Smooth muscle cell (in vitro differentiated cells): ENCODE measurements around the gene P2RX2. TPM values are rescaled to one million over a fixed set of nuclear protein-coding genes. Genes with fewer than 3 reads are reported as not detected.

Source experiments
- DNase-seq: peaks from one replicate; lab custom pipeline; 2025; ENCODE audit not compliant: unreplicated experiment; lab: John Stamatoyannopoulos, UW
- H2AFZ ChIP-seq: fragments of 200-600 bp; sonication (generic); 2 replicates; pipeline ENCODE4 v1.6.0; 2016; ENCODE audit warnings: antibody characterized with exemption, low read depth, mild to moderate bottlenecking
- H3F3A ChIP-seq: fragments of 200-600 bp; sonication (generic); 2 replicates; pipeline ENCODE4 v1.6.0; 2017; ENCODE audit warnings: antibody characterized with exemption, low read depth
- H3K27ac ChIP-seq: fragments of 200-600 bp; sonication (generic); 2 replicates; pipeline ENCODE4 v1.5.1; 2016; ENCODE audit warnings: low read depth, mild to moderate bottlenecking
- H3K27me3 ChIP-seq: fragments of 200-600 bp; sonication (generic); 2 replicates; pipeline ENCODE4 v1.6.1; 2016; ENCODE audit warnings: low read depth, mild to moderate bottlenecking
- H3K36me3 ChIP-seq: fragments of 200-600 bp; sonication (generic); 2 replicates; pipeline ENCODE4 v1.5.1; 2016; ENCODE audit warnings: low read depth
- H3K4me1 ChIP-seq: fragments of 200-600 bp; sonication (generic); 2 replicates; pipeline ENCODE4 v1.5.1; 2016; ENCODE audit warnings: low read depth
- H3K4me2 ChIP-seq: fragments of 200-600 bp; sonication (generic); 2 replicates; pipeline ENCODE4 v1.6.0; 2016; ENCODE audit warnings: mild to moderate bottlenecking
- H3K4me3 ChIP-seq: fragments of 200-600 bp; sonication (generic); 2 replicates; pipeline ENCODE4 v1.5.1; 2016; ENCODE audit warnings: mild to moderate bottlenecking
- H3K79me2 ChIP-seq: fragments of 200-600 bp; sonication (generic); 2 replicates; pipeline ENCODE4 v1.6.0; 2016; ENCODE audit warnings: low read depth, mild to moderate bottlenecking
- H3K9ac ChIP-seq: fragments of 200-600 bp; sonication (generic); 2 replicates; pipeline ENCODE4 v1.6.0; 2016; ENCODE audit warnings: low read depth
- H3K9me3 ChIP-seq: fragments of 200-600 bp; sonication (generic); replicated peaks from 2 replicates; pipeline ENCODE4 v1.5.1; 2016; ENCODE audit warnings: low read depth
- H4K20me1 ChIP-seq: fragments of 200-600 bp; sonication (generic); 2 replicates; pipeline ENCODE4 v1.6.0; 2016; ENCODE audit warnings: low read depth
- WGBS: methylation state at CpG from one replicate; pipeline ENCODE4 v1.1.7; 2016; ENCODE audit warnings: low lambda C conversion rate; 5-methylcytosine and 5-hydroxymethylcytosine counted together
- polyA plus RNA-seq: library from polyadenylated mRNA; unstranded; fragments of >200 nt; fragmentation: Nextera tagmentation; extraction: Ambion mirVana; gene quantifications from 2 replicates; pipeline ENCODE4 v1.2.1, GENCODE V29; 2016
- total RNA-seq: library from RNA; depleted of rRNA; stranded (reverse); fragments of >200 nt; gene quantifications from 2 replicates; pipeline ENCODE4 v1.2.3, GENCODE V29; 2014
- TF ChIP-seq, protein P1 (sequence below): fragments of 200-600 bp; sonication (generic); IDR thresholded peaks from 2 replicates; pipeline ENCODE4 v1.5.1; 2017; ENCODE audit warnings: borderline replicate concordance, mild to moderate bottlenecking, antibody characterized with exemption; ENCODE audit not compliant: insufficient read depth, poor library complexity, severe bottlenecking

P2RX2 gene
- total and polyA plus RNA-seq, 2 experiments from 2014 or later: not detected

DNA sequence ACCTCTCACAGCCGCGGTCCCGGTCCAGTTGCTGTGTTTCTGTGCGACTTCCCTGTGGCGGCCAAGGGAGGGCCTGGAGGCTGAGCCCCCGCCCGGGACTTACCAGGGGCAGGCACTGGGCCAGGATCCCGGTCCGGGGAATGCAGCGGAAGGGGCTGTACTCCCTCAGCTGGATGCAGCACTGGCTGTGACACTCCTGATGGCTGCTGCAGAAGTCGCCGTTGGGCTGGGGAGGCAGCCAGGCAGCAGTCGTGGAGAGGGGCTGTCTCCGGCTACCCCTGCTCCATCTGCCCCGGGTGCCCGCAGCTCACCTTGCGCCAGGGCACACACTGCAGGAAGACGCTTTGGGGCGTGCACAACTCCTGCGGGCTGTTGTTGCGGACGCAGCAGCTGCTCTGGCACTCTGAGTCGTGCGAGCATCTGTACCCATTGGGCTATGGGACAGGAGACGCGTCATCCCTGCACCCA lies 14.4 kb upstream of the P2RX2 start:
- peaks cover 6% of the 10 kb centered on the region for H3F3A ChIP-seq
- no peak overlapping the region for H2AFZ ChIP-seq
- no peak overlapping the region for H3K9ac ChIP-seq
- no peaks in the 10 kb centered on the region for H3K4me1 ChIP-seq
- H3K4me2 ChIP-seq: no peak overlapping the region
- H4K20me1 ChIP-seq: no peaks in the 10 kb centered on the region
- no peaks in the 10 kb centered on the region for H3K79me2 ChIP-seq
- no peaks in the 10 kb centered on the region for H3K36me3 ChIP-seq
- WGBS: 90% methylated on average over 22 of the region's 26 CpGs
- H3K27me3 ChIP-seq: peaks cover 39% of the 10 kb centered on the region
- TF ChIP-seq, protein P1, sequence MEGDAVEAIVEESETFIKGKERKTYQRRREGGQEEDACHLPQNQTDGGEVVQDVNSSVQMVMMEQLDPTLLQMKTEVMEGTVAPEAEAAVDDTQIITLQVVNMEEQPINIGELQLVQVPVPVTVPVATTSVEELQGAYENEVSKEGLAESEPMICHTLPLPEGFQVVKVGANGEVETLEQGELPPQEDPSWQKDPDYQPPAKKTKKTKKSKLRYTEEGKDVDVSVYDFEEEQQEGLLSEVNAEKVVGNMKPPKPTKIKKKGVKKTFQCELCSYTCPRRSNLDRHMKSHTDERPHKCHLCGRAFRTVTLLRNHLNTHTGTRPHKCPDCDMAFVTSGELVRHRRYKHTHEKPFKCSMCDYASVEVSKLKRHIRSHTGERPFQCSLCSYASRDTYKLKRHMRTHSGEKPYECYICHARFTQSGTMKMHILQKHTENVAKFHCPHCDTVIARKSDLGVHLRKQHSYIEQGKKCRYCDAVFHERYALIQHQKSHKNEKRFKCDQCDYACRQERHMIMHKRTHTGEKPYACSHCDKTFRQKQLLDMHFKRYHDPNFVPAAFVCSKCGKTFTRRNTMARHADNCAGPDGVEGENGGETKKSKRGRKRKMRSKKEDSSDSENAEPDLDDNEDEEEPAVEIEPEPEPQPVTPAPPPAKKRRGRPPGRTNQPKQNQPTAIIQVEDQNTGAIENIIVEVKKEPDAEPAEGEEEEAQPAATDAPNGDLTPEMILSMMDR: no peak
- no peak overlapping the region for H3K27ac ChIP-seq
- no peak for DNase-seq
- no peaks in the 10 kb centered on the region for H3K9me3 ChIP-seq
- H3K4me3 ChIP-seq: no peak overlapping the region

DNA sequence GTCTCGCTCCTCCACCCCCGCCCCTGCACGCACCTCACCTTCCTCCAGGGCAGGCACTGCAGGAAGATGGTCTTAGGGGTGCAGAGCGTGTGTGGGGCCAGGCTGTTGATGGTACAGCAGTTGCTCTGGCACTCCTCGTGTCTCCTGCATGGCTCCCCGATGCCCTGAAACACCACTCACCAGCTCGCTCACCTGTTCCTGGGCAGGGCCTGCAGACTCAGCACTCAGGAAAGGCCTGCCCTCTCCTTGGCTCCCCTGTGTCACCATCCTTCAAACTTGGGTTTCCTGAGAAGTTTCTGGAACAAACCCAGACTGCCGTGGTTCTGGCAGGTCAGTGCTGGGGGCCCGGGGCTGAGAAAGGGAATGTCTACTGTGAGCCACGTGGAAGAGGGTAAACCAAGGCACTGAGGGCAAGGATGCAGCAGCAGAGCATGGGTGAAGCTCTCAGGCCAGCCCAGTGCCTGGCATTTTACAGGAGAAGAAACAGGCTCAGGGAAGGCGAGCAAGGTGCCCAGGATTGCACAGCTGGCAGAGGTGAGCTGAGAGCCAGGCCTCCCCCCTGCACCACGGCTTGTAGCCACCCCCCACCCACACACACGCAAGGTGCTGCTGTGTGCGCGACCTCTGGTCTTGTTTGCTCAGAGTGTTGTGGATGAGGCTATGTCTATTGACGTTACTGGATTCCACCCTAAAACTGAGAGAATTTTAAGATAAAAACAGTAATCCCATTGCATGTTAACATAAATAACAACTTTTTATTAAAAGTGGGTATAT lies 13.7 kb upstream of the P2RX2 start:
- no peaks in the 10 kb centered on the region for H3K79me2 ChIP-seq
- peaks cover 44% of the 10 kb centered on the region for H3K27me3 ChIP-seq
- DNase-seq: no peak
- H3K4me2 ChIP-seq: no peak overlapping the region
- no peaks in the 10 kb centered on the region for H3K9me3 ChIP-seq
- no peak overlapping the region for H2AFZ ChIP-seq
- no peaks in the 10 kb centered on the region for H3K4me1 ChIP-seq
- H3F3A ChIP-seq: no peaks in the 10 kb centered on the region
- no peaks in the 10 kb centered on the region for H4K20me1 ChIP-seq
- H3K9ac ChIP-seq: no peak overlapping the region
- no peak overlapping the region for H3K27ac ChIP-seq
- WGBS: 87% methylated on average over 15 of the region's 16 CpGs
- H3K36me3 ChIP-seq: no peaks in the 10 kb centered on the region
- H3K4me3 ChIP-seq: no peak overlapping the region
- TF ChIP-seq, protein P1: no peak

DNA sequence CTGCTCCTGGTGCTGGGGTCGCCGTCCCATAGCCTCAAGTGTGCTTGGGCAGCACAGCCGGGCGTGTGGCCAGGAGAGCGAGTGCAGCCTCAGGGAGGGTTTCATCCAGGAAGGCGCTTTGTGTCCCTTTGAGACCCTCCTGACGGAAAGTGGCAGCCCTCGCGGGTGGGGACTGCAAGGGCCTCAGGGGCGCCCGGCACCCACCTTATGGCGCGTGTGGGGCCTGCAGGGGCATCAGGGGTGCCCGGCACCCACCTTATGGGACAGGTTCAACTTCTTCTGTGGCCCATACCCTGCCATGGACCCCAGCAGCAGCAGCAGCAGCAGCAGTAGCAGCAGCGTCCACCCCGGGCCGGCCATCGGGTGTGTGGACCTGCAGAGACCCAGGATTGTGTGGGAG lies 12.7 kb upstream of the P2RX2 start:
- TF ChIP-seq, protein P1: no peak
- H3K9ac ChIP-seq: no peak overlapping the region
- H3K4me3 ChIP-seq: no peak overlapping the region
- no peak for DNase-seq
- no peaks in the 10 kb centered on the region for H3K79me2 ChIP-seq
- H3K4me2 ChIP-seq: no peak overlapping the region
- 85% methylated on average over 18 of the region's 18 CpGs for WGBS
- H3K27ac ChIP-seq: no peak overlapping the region
- no peaks in the 10 kb centered on the region for H3K9me3 ChIP-seq
- no peaks in the 10 kb centered on the region for H3K36me3 ChIP-seq
- H3F3A ChIP-seq: no peaks in the 10 kb centered on the region
- no peaks in the 10 kb centered on the region for H3K4me1 ChIP-seq
- H2AFZ ChIP-seq: no peak overlapping the region
- no peaks in the 10 kb centered on the region for H4K20me1 ChIP-seq
- peaks cover 47% of the 10 kb centered on the region for H3K27me3 ChIP-seq

DNA sequence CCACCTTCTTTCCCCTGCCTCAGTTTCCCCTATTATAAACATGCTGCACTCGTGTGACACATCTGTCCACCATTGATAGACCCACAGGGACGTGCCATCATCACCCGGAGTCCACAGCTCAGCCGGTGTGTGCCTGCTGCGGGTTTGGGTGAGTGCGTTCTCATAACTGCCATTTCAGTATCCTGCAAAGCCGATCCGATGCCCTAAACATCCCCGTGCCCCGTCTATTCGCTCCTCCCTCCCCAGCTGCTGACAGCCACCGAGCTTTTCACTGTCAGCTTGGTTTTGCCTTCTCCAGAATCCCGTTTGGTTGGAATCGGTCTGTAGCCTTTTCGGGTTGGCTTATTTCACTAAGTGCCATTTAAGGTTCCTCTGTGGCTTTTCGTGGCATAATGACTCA lies 12.1 kb upstream of the P2RX2 start:
- H3K27ac ChIP-seq: no peak overlapping the region

More for the DNA sequence above, 12.1 kb upstream of the P2RX2 start:
- no peaks in the 10 kb centered on the region for H3K36me3 ChIP-seq
- no peak overlapping the region for H2AFZ ChIP-seq
- DNase-seq: no peak
- H3K79me2 ChIP-seq: no peaks in the 10 kb centered on the region
- no peaks in the 10 kb centered on the region for H3K9me3 ChIP-seq
- H4K20me1 ChIP-seq: no peaks in the 10 kb centered on the region
- H3K4me3 ChIP-seq: no peak overlapping the region
- no peak overlapping the region for H3K4me2 ChIP-seq
- peaks cover 47% of the 10 kb centered on the region for H3K27me3 ChIP-seq
- TF ChIP-seq, protein P1: no peak
- H3K4me1 ChIP-seq: no peaks in the 10 kb centered on the region
- 73% methylated on average over 16 of the region's 16 CpGs for WGBS
- H3K9ac ChIP-seq: no peak overlapping the region
- H3F3A ChIP-seq: no peaks in the 10 kb centered on the region
